AG09319 (cell line): ENCODE data around the gene MIF4GD.
"Not testable (repeated sequence)": the region's sequence is repeated elsewhere in the genome, so short reads cannot be mapped to it uniquely, and the experiment has no call there.

ENCODE experiments used
- DNase-seq: peaks from one replicate; pipeline ENCODE4 v3.0.0-alpha.2; 2010; ENCODE audit warnings: low read depth; ENCODE audit errors: extremely low read depth
- TF ChIP-seq, protein P1 (sequence below): IDR thresholded peaks from 2 replicates; pipeline ENCODE4 v1.5.1; 2011; ENCODE audit warnings: low read depth, mild to moderate bottlenecking, inconsistent platforms, low read length, moderate library complexity

MIF4GD gene

DNA sequence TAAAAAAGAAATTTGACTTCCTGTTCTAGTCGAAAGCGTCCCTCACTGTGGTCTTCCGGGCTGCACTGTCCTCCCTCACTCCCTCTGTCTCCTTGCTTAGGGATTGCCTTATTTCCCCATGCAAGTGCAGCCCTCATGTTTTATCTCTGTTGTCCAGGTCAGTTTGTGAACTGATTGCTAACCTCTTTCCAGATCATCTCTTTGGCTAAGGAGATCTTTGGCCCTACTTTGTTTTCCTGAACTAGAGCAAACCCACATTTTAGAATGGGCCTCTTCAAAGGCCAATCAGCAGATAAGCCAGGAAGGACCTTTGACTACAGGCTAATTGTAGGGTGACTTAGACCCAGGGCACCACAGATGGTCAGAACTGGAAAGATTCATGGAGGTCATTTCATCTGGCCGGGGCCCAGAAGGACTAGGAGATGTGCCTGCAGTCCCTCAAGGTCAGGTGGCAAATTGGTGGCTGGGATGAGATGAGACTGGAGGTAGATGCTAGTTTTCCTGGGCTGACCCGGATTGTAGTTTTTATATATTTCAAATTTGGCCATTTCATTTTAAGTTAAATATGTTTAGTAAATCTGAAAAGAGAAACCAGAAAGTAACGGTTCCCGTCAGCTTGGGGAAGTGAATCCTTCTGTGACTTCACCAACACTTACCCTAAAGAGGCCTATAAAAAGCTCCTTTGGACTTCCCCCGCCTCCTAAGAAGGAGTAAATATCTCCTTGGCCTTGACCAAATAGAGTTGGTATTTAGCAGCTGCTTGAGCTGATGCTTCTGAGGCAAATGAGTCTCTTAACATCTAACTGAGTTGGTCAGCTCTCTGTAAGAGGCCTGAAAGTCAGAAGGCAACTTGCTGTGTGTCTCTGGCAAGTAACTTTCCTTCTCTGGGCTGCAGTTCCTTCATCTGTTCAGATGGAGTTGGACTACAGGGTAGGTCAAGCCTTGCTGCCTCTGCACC lies 24.4 kb upstream of the MIF4GD start:
- DNase-seq, result no peak
- TF ChIP-seq, protein P1, sequence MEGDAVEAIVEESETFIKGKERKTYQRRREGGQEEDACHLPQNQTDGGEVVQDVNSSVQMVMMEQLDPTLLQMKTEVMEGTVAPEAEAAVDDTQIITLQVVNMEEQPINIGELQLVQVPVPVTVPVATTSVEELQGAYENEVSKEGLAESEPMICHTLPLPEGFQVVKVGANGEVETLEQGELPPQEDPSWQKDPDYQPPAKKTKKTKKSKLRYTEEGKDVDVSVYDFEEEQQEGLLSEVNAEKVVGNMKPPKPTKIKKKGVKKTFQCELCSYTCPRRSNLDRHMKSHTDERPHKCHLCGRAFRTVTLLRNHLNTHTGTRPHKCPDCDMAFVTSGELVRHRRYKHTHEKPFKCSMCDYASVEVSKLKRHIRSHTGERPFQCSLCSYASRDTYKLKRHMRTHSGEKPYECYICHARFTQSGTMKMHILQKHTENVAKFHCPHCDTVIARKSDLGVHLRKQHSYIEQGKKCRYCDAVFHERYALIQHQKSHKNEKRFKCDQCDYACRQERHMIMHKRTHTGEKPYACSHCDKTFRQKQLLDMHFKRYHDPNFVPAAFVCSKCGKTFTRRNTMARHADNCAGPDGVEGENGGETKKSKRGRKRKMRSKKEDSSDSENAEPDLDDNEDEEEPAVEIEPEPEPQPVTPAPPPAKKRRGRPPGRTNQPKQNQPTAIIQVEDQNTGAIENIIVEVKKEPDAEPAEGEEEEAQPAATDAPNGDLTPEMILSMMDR, result no peak

DNA sequence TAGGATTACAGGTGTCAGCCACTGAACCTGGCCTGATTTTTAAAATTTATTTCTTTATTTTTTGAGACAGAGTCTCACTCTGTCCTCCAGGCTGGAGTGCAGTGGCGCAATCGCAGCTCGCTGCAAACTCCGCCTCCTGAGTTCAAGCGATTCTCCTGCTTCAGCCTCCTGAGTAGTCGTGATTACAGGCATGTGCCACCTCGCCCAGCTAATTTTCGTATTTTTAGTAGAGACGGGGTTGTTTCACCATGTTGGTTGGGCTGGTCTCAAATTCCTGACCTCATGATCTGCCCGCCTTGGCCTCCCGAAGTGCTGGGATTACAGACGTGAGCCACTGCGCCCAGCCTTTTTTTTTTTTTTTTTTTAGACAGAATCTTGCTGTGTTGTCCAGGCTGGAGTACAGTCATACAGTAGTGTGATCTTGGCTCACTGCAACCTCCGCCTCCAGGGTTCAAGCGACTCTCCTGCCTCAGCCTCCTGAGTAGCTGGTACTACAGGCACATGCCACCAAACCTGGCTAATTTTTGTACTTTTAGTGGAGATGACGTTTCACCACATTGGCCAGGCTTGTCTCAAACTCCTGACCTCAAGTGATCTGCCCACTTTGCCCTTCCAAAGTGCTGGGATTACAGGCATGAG lies 21.9 kb upstream of the MIF4GD start:
- DNase-seq, result not testable (repeated sequence)

DNA sequence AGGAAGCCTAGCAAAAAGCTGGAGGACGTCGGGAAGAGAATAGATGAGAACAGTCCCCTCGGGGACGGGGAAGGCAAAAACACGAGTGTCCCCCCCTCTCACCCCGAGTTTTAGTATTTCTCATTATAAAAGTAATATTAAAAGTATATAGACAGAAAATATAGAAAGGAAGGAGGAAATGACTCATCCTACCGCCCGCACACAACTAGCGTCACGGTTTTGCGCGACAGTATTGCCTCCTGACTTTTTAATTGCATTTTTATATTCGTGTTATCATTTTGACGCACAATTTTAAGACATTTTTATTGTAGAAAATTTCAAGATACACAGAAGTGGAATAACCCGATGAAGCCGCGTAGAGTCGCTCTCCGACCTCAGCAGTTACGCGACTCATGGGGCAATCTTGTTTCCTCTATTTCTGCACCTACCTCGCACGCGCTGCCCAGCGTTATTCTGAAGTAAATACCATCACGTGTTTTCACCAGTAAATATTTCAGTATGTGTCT lies 18.9 kb upstream of the MIF4GD start:
- DNase-seq, result no peak
- TF ChIP-seq, protein P1, result peak; percentile 29

DNA sequence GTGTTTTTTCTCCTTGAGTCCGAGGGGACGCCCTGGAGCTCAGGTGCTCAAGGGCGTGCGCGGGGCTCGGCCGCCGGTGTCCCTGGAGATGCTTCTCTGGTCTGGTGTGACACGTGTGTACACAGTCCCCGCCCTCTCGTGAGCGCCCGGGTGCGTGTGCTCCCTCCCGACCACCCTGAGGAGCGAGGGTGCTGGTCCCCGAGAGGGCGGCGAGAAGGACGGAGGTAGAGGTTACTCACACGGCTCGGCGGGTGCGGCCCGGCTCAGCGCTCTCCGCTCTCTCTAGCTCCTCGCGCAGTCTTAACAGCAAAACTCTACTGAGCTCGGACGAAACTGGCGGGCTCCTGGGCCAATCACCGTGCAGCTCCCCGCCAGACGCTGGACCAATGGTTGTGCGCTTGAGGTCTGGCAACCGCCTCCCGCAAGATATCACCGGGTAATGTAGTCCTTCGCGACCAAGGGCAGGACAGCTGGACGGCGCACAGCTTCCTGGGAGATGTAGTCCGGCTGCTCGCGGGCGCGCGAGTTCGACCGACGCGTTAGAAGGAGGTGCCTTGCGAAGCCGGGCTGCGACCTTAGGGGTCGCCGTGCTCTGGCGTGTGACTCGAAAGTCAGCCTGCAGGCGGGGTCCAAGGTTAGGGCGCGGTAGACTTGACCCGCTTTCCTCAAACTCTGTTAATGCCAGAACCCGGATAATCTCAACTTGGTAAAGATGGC lies 18.2 kb upstream of the MIF4GD start, which contains the start of gene SLC25A19:
SLC25A19 (minus strand) TSS at position 319 of the 717 bp plus-strand sequence. CDS start 2,669 bp downstream, outside the sequence.
- TF ChIP-seq, protein P1, result peak; percentile 6; the same call in 1 of the 2 replicates
- DNase-seq, result peak; percentile 97

DNA sequence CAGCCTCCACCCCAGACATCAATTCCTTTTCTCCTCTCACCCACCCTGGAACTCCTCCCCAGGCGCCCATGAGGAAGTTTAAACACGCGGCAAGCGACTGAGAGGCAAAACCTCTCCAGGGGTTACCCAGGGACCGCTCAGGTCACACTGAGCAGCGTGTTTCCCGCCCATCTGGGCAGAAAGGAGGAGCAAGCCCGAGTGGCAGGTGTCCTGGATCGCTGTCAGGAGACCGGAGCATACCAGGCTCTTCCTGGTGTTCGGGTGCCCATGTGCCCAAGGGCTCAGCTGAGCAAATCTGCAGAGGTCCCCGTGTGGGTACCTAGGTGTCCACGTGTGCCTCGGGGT lies 17.7 kb upstream of the MIF4GD start:
- TF ChIP-seq, protein P1, result no peak
- no peak for DNase-seq

DNA sequence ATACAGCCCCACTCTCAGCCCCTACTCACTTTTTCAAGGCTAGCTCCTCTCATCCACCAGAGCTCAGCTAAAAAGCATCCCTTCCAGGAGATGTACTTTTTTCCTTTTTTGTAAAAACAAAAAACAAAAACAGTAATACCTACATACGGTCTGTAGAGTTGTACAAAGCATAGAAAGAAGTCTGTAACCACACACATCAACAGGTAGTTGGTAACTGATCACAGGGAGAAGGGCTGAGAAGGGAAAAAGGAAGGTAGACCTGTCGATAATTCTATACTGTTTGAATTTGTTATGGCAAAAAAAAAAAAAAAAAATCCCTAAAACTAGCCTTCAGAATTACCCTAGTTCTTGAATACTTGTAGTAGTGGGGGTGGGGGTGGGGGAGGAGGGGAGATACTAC lies 17.3 kb upstream of the MIF4GD start:
- DNase-seq, result no peak
- TF ChIP-seq, protein P1, result no peak

DNA sequence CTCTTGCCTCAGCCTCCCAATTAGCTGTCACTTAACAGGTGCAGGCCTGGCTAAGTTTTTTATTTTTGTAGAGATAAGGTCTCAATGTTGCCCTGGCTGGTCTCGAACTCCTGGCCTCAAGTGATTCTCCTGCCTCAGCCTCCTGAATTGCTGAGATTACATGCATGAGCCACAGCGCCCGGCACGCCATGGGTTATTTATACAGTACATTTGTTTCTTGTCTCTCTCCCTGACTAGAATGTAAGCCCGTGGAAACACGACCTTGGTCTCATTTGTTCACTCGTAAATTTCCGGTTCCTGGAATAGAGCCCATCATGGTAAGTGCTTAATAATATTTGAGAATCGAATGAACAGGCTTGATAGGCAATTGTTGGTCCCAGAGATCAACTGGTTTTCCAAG lies 16.2 kb upstream of the MIF4GD start:
- TF ChIP-seq, protein P1, result no peak
- DNase-seq, result no peak
